BLaER1 (cell line): ENCODE data around the gene ARHGAP22.
A peak's percentile ranks its signal among the peaks of the same experiment; 100 is the strongest.

ENCODE experiments used
- H3K27ac ChIP-seq: shearing (Covaris generic); formaldehyde crosslinking; 2 replicates; pipeline ENCODE4 v1.8.1; 2022
- H3K27me3 ChIP-seq: shearing (Covaris generic); formaldehyde crosslinking; 2 replicates; pipeline ENCODE4 v1.8.1; 2022
- H3K36me3 ChIP-seq: shearing (Covaris generic); formaldehyde crosslinking; 2 replicates; pipeline ENCODE4 v1.8.1; 2022
- H3K4me1 ChIP-seq: shearing (Covaris generic); formaldehyde crosslinking; 2 replicates; pipeline ENCODE4 v1.8.1; 2022
- H3K4me2 ChIP-seq: shearing (Covaris generic); formaldehyde crosslinking; 2 replicates; pipeline ENCODE4 v1.8.1; 2022
- H3K4me3 ChIP-seq: shearing (Covaris generic); formaldehyde crosslinking; 2 replicates; pipeline ENCODE4 v1.8.1; 2022
- H3K9ac ChIP-seq: shearing (Covaris generic); formaldehyde crosslinking; 2 replicates; pipeline ENCODE4 v1.8.1; 2022
- H3K9me3 ChIP-seq: shearing (Covaris generic); formaldehyde crosslinking; 2 replicates; pipeline ENCODE4 v1.8.1; 2022
- H4K20me1 ChIP-seq: shearing (Covaris generic); formaldehyde crosslinking; 2 replicates; pipeline ENCODE4 v1.8.1; 2022
- Cebpa-rat ChIP-seq: shearing (Covaris generic); IDR thresholded peaks from 2 replicates; pipeline ENCODE4 v1.8.1; 2022

ARHGAP22 gene

GRCh38 chr10:48608976-48609375 lies 4.1 kb upstream of the ARHGAP22 start:
- no peak for TF ChIP-seq Cebpa-rat
- peaks cover 19% of the 10 kb centered on the region for H3K4me1 ChIP-seq
- peaks cover 20% of the 10 kb centered on the region for H3K27me3 ChIP-seq
- no peak overlapping the region for H3K9ac ChIP-seq
- no peaks in the 10 kb centered on the region; the same call in 1 of the 2 replicates for H4K20me1 ChIP-seq
- H3K4me3 ChIP-seq, result no peak overlapping the region
- no peak overlapping the region for H3K27ac ChIP-seq
- H3K4me2 ChIP-seq, result no peak overlapping the region
- H3K36me3 ChIP-seq, result no peaks in the 10 kb centered on the region
- no peaks in the 10 kb centered on the region for H3K9me3 ChIP-seq

GRCh38 chr10:48608279-48608681 lies 3.4 kb upstream of the ARHGAP22 start:
- no peak for TF ChIP-seq Cebpa-rat
- H3K27me3 ChIP-seq, result peaks cover 20% of the 10 kb centered on the region
- H4K20me1 ChIP-seq, result no peaks in the 10 kb centered on the region; the same call in 1 of the 2 replicates
- H3K9ac ChIP-seq, result no peak overlapping the region
- H3K27ac ChIP-seq, result no peak overlapping the region
- H3K9me3 ChIP-seq, result no peaks in the 10 kb centered on the region
- peaks cover 19% of the 10 kb centered on the region for H3K4me1 ChIP-seq
- H3K4me2 ChIP-seq, result no peak overlapping the region
- no peak overlapping the region for H3K4me3 ChIP-seq
- no peaks in the 10 kb centered on the region for H3K36me3 ChIP-seq

- H3K27ac ChIP-seq, result no peak overlapping the region
- no peak overlapping the region for H3K9ac ChIP-seq
- TF ChIP-seq Cebpa-rat, result no peak
- no peaks in the 10 kb centered on the region for H3K9me3 ChIP-seq
- no peaks in the 10 kb centered on the region; the same call in 1 of the 2 replicates for H4K20me1 ChIP-seq
- H3K4me3 ChIP-seq, result no peak overlapping the region
- no peaks in the 10 kb centered on the region for H3K36me3 ChIP-seq
- peak overlapping the region; percentile 27 for H3K4me2 ChIP-seq
- peaks cover 19% of the 10 kb centered on the region for H3K4me1 ChIP-seq
- peaks cover 20% of the 10 kb centered on the region for H3K27me3 ChIP-seq
These were observed 2.7 kb upstream of the ARHGAP22 start for GRCh38 chr10:48607356-48608278.

DNA sequence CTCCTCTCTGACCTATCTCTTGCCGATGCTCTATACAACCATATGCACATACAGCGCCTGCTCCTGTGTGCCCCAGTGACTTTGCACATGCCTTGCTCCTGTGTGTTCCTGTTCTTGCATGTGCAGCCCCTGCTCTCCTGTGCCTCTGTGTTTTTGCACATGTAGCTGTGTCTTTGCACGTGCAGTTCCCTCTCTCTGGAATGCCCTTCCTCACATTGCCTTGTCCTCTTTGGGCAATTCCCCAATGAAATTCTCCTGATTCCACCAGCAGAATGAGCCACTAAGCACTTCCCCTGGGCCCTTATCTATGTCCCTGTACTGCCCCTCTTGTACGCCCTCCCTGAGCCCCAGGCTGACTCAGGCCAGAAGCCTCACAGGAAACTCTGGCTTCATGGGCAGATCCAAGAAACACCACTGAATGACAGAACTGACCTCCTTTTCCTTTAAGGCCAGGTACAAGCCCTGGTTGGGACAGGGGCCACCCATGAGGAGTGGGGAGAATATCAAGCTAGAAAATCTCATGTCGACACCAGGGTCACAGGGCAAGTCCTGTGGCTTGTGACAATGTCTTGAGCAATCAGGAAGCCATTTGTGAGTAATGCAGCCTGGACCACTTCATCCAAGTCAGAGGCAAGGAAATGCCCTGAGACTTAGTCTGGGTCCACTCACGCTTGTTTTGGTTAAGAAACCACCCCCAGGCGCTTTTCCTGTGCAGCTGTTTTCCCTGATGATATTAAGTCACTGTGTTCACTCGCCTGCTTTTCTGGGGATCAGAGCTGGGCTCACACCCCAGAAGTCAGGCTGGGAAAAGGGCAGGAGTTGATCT lies 1.9 kb upstream of the ARHGAP22 start:
- TF ChIP-seq Cebpa-rat, result no peak
- Histone ChIP-seq H3K27ac (no peak overlapping the region), H3K9me3 (no peaks in the 10 kb centered on the region), H3K36me3 (no peaks in the 10 kb centered on the region), H3K27me3 (peaks cover 20% of the 10 kb centered on the region), H4K20me1 (no peaks in the 10 kb centered on the region; the same call in 1 of the 2 replicates), H3K4me3 (no peak overlapping the region), H3K4me1 (peaks cover 19% of the 10 kb centered on the region), H3K4me2 (peak overlapping the region; percentile 27), H3K9ac (no peak overlapping the region)

GRCh38 chr10:48605786-48606529 lies 1.1 kb upstream of the ARHGAP22 start:
- no peaks in the 10 kb centered on the region for H3K36me3 ChIP-seq
- H3K4me1 ChIP-seq, result peaks cover 19% of the 10 kb centered on the region
- H3K4me3 ChIP-seq, result no peak overlapping the region
- H3K4me2 ChIP-seq, result no peak overlapping the region
- no peak overlapping the region for H3K9ac ChIP-seq
- no peak overlapping the region for H3K27ac ChIP-seq
- H4K20me1 ChIP-seq, result no peaks in the 10 kb centered on the region; the same call in 1 of the 2 replicates
- H3K27me3 ChIP-seq, result peaks cover 20% of the 10 kb centered on the region
- H3K9me3 ChIP-seq, result no peaks in the 10 kb centered on the region
- no peak for TF ChIP-seq Cebpa-rat

DNA sequence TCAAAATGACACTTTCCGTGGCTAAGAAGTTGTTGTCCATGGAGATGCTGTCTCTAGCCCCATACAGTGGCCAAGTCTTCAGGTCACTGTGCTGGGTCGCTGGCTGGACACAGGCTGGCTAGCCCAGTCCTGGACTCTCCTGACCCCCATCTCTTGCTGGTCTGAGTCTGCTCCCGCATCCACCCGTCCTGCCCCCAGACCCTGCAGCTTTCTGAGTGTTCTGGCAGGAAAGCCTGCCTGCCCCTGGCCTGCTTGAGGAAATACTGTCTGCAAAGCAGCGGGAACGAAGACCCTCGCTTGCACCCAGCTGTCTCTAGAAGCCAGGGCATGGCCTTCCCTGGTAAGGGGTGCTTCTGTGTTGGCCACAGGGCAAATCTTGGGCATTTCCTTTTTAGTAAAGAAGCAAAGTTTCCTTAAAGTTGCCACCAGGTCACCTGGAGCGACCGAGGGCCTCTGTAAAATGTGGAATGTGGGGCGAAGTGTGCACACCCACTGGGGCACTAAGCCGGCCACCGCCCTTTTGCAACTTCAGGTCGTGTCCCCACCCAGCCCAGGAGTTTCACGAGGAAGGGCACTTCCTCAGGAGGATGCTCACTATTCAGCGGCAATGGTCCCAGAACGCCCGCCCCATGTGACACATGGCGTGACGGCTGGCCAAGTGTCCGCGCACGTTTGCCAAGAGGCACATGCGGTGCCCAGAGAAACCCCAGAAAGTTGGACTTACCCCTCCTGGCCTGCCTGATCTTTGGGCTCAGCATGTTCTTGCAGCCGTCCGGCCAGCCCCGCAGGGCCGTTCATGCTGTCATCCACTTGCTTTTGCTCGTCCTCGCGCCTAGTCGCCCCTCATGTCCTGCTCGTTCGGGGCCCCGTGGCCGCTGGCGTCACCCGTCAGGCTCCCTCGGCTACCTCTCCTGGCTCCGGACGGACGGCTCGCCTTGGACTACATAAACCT lies 558 bp downstream of the ARHGAP22 start:
- TF ChIP-seq Cebpa-rat, result no peak
- no peak overlapping the region for H3K9ac ChIP-seq
- no peak overlapping the region for H3K27ac ChIP-seq
- H3K36me3 ChIP-seq, result no peaks in the 10 kb centered on the region
- peaks cover 19% of the 10 kb centered on the region for H3K4me1 ChIP-seq
- H3K4me2 ChIP-seq, result no peak overlapping the region
- peaks cover 20% of the 10 kb centered on the region for H3K27me3 ChIP-seq
- H3K4me3 ChIP-seq, result no peak overlapping the region
- H3K9me3 ChIP-seq, result no peaks in the 10 kb centered on the region
- no peaks in the 10 kb centered on the region; the same call in 1 of the 2 replicates for H4K20me1 ChIP-seq

- H3K9ac ChIP-seq, result no peak overlapping the region
- no peaks in the 10 kb centered on the region; the same call in 1 of the 2 replicates for H4K20me1 ChIP-seq
- no peak overlapping the region for H3K4me3 ChIP-seq
- H3K36me3 ChIP-seq, result no peaks in the 10 kb centered on the region
- no peak overlapping the region for H3K27ac ChIP-seq
- H3K27me3 ChIP-seq, result peaks cover 20% of the 10 kb centered on the region
- TF ChIP-seq Cebpa-rat, result no peak
- H3K4me1 ChIP-seq, result peaks cover 19% of the 10 kb centered on the region
- no peaks in the 10 kb centered on the region for H3K9me3 ChIP-seq
- H3K4me2 ChIP-seq, result no peak overlapping the region
These were observed 1.3 kb downstream of the ARHGAP22 start for GRCh38 chr10:48603421-48604038.

- no peak overlapping the region for H3K4me2 ChIP-seq
- H3K27me3 ChIP-seq, result peaks cover 20% of the 10 kb centered on the region
- H3K9ac ChIP-seq, result no peak overlapping the region
- H3K36me3 ChIP-seq, result no peaks in the 10 kb centered on the region
- no peak overlapping the region for H3K4me3 ChIP-seq
- no peaks in the 10 kb centered on the region; the same call in 1 of the 2 replicates for H4K20me1 ChIP-seq
- H3K27ac ChIP-seq, result no peak overlapping the region
- no peaks in the 10 kb centered on the region for H3K9me3 ChIP-seq
- no peak for TF ChIP-seq Cebpa-rat
- H3K4me1 ChIP-seq, result peaks cover 16% of the 10 kb centered on the region
These were observed 2.3 kb downstream of the ARHGAP22 start for GRCh38 chr10:48602401-48603135.
